KMS-11 (cell line): ENCODE measurements around the gene LMNTD2.

Experiments used
- H2AFZ ChIP-seq: fragments of 200-600 bp; sonication (generic); 2 replicates; pipeline ENCODE4 v1.6.1; 2016; ENCODE audit warnings: antibody characterized with exemption, mixed run types, low read depth
- H3K27ac ChIP-seq: fragments of 200-600 bp; sonication (generic); 2 replicates; pipeline ENCODE4 v1.6.1; 2016; ENCODE audit warnings: mild to moderate bottlenecking, mixed run types
- H3K27me3 ChIP-seq: fragments of 200-600 bp; sonication (generic); 2 replicates; pipeline ENCODE4 v1.6.1; 2017; ENCODE audit warnings: mild to moderate bottlenecking, low read depth, mixed run types, moderate library complexity; ENCODE audit not compliant: insufficient read depth
- H3K36me3 ChIP-seq: fragments of 200-600 bp; sonication (generic); 2 replicates; pipeline ENCODE4 v1.6.1; 2017; ENCODE audit warnings: mild to moderate bottlenecking, mixed run types; ENCODE audit not compliant: insufficient read depth
- H3K4me1 ChIP-seq: fragments of 200-600 bp; sonication (generic); 2 replicates; pipeline ENCODE4 v1.6.1; 2016; ENCODE audit warnings: mild to moderate bottlenecking, low read depth, mixed run types; ENCODE audit not compliant: poor library complexity, severe bottlenecking
- H3K4me2 ChIP-seq: fragments of 200-600 bp; sonication (generic); 2 replicates; pipeline ENCODE4 v1.7.0; 2016; ENCODE audit warnings: mild to moderate bottlenecking, mixed run types
- H3K4me3 ChIP-seq: fragments of 200-600 bp; sonication (generic); IDR thresholded peaks from 2 replicates; pipeline ENCODE4 v1.6.1; 2017; ENCODE audit warnings: low read depth, low read length, mixed read lengths; ENCODE audit not compliant: insufficient read depth
- H3K79me2 ChIP-seq: fragments of 200-600 bp; sonication (generic); 2 replicates; pipeline ENCODE4 v1.6.1; 2016; ENCODE audit warnings: low read depth, mixed run types; ENCODE audit not compliant: insufficient read depth
- H3K9ac ChIP-seq: fragments of 200-600 bp; sonication (generic); 2 replicates; pipeline ENCODE4 v1.6.1; 2016; ENCODE audit warnings: mild to moderate bottlenecking, mixed run types
- H4K20me1 ChIP-seq: fragments of 200-600 bp; sonication (generic); 2 replicates; pipeline ENCODE4 v1.6.1; 2016; ENCODE audit warnings: mild to moderate bottlenecking, mixed run types; ENCODE audit not compliant: insufficient read depth
- TF ChIP-seq, protein P1 (sequence below): fragments of 200-600 bp; sonication (generic); conservative IDR thresholded peaks from 2 replicates; pipeline ENCODE4 v1.6.1; 2017; ENCODE audit warnings: low read depth, mild to moderate bottlenecking, antibody characterized with exemption, low read length, moderate library complexity, mixed read lengths

LMNTD2 gene

GRCh38 chr11:550746-551085, 9.8 kb downstream of the LMNTD2 start:
- no peaks in the 10 kb centered on the region for H3K36me3 ChIP-seq
- H3K9ac ChIP-seq, result no peak overlapping the region
- H2AFZ ChIP-seq, result no peak overlapping the region
- no peak overlapping the region for H3K27ac ChIP-seq
- peaks cover 8% of the 10 kb centered on the region for H3K4me1 ChIP-seq
- TF ChIP-seq, protein P1, sequence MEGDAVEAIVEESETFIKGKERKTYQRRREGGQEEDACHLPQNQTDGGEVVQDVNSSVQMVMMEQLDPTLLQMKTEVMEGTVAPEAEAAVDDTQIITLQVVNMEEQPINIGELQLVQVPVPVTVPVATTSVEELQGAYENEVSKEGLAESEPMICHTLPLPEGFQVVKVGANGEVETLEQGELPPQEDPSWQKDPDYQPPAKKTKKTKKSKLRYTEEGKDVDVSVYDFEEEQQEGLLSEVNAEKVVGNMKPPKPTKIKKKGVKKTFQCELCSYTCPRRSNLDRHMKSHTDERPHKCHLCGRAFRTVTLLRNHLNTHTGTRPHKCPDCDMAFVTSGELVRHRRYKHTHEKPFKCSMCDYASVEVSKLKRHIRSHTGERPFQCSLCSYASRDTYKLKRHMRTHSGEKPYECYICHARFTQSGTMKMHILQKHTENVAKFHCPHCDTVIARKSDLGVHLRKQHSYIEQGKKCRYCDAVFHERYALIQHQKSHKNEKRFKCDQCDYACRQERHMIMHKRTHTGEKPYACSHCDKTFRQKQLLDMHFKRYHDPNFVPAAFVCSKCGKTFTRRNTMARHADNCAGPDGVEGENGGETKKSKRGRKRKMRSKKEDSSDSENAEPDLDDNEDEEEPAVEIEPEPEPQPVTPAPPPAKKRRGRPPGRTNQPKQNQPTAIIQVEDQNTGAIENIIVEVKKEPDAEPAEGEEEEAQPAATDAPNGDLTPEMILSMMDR, result no peak
- no peaks in the 10 kb centered on the region for H4K20me1 ChIP-seq
- H3K4me2 ChIP-seq, result no peak overlapping the region
- no peaks in the 10 kb centered on the region for H3K79me2 ChIP-seq
- no peaks in the 10 kb centered on the region for H3K27me3 ChIP-seq
- no peak overlapping the region for H3K4me3 ChIP-seq

DNA sequence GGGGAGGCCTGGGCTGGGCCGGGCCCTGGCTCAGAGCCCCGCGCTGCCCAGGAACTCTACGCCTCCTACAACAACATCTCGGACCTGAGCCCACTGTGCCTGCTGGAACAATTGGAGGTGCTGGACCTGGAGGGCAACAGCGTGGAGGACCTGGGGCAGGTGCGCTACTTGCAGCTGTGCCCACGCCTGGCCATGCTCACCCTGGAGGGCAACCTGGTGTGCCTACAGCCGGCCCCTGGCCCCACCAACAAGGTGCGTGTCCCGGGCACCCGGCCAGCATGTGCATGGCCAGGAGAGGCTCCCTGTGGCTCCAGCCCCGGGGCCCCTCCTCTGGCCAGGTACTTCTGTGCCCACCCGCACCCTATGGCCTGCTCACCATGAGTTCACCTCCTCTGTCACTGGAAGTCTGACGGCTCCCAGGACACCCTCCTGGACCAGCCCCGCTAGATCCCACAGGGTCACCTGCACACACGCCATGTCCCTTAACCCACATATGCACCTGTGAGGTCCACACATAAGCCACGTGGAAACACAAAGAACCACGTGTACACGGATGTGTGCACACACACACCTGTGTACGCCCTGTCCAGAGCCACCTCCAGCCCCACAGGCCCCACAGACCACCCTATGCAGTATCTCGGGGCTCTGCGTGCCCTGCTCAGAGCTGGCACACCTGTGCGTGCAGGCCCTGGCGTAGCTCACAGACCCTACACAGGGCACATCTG, 10.4 kb downstream of the LMNTD2 start:
- H3K4me1 ChIP-seq, result peaks cover 8% of the 10 kb centered on the region
- H3K27me3 ChIP-seq, result no peaks in the 10 kb centered on the region
- no peaks in the 10 kb centered on the region for H3K36me3 ChIP-seq
- H3K27ac ChIP-seq, result no peak overlapping the region
- H3K4me2 ChIP-seq, result no peak overlapping the region
- H3K4me3 ChIP-seq, result no peak overlapping the region
- H3K9ac ChIP-seq, result no peak overlapping the region
- H3K79me2 ChIP-seq, result no peaks in the 10 kb centered on the region
- TF ChIP-seq, protein P1, result no peak
- H4K20me1 ChIP-seq, result no peaks in the 10 kb centered on the region
- no peak overlapping the region for H2AFZ ChIP-seq

GRCh38 chr11:548700-549603, 11.6 kb downstream of the LMNTD2 start:
- Histone ChIP-seq H3K4me1 (no peaks in the 10 kb centered on the region), H3K9ac (no peak overlapping the region), H3K4me2 (no peak overlapping the region), H3K4me3 (no peak overlapping the region), H3K79me2 (no peaks in the 10 kb centered on the region), H3K27ac (no peak overlapping the region), H2AFZ (no peak overlapping the region), H3K27me3 (no peaks in the 10 kb centered on the region), H3K36me3 (no peaks in the 10 kb centered on the region), H4K20me1 (no peaks in the 10 kb centered on the region)
- TF ChIP-seq, protein P1, result no peak

DNA sequence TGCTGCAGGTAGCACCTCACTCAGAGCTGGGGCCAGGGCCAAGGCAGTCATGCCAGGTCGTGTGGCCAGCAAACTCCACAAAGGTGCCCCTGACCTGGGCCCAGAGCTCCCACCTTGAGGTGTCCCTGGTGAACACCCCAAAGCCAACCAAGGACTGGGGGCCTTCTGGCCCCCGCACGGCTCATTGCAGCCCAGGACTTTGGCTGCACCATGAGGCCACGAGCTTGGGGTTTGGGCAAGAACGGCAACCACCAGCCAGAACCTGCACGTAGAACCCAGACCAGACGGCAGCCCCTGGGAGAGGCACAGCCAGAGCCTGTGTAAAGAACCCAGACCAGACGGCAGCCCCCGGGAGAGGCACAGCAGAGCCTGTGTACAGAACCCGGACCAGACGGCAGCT, 15.4 kb downstream of the LMNTD2 start:
- Histone ChIP-seq H3K4me2 (no peak overlapping the region), H3K27ac (no peak overlapping the region), H3K36me3 (no peaks in the 10 kb centered on the region), H3K4me1 (no peaks in the 10 kb centered on the region), H3K4me3 (no peak overlapping the region), H3K27me3 (no peaks in the 10 kb centered on the region), H3K9ac (no peak overlapping the region), H3K79me2 (no peaks in the 10 kb centered on the region), H2AFZ (no peak overlapping the region), H4K20me1 (no peaks in the 10 kb centered on the region)
- TF ChIP-seq, protein P1, result no peak
